Activated CD4-positive, CD25-positive, alpha-beta regulatory T cell treated with anti-CD3 and anti-CD28 coated beads, Interleukin-2, amount 50 U/mL, for 24 hours (primary cell): Measurements from ENCODE around the gene MRPL43.

Experiments used
- ATAC-seq, 2 donors: fragments of 150-1000 bp; cut with Tn5 transposase; one replicate each; pipeline ENCODE4 v1.10.0; 2021; ENCODE audit warnings: mild to moderate bottlenecking in 1 of 2, moderate library complexity in 1 of 2

MRPL43 gene

DNA sequence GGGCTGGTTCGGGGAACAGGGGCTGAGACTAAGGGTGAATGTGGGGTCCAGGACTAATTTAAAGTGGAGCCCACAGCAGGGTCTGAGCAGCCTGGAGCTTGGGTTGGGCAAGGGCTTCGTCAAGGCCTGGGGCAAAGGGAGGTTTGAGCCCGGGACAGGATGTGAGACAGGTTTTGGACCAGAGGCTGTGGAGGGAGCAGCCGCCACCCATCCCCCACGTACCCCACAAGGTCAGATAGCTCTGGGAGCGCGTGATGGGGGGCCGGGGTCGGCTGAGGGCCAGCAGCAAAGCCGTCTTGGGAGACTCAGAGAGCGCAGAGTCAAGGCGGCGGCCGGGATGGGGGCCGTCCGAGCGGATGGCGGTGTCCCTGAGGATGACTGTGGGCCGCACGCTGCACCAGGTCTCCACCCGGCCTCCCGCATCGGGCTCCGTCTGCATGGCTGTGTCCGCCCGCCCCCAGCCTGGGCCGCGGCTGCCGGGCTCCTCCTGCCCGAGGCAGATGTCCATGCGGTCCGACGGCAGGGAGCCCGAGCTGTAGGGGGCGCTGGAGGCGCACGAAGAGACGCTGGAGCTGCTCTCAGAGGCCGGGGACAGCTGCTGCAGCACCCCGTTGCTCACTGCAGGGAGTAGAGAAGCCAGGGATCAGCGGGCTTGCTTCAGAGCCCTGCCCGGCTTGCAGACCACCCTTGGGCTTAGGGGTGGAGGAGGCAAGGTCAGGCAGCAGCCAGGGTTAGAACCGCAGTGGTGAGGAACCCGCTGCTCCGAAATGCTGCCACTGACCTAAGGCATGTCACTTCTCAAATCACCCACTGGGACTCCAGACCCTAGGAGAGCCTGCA lies 31.5 kb upstream of the MRPL43 start:
- peak; percentile 63 to 64 for ATAC-seq

DNA sequence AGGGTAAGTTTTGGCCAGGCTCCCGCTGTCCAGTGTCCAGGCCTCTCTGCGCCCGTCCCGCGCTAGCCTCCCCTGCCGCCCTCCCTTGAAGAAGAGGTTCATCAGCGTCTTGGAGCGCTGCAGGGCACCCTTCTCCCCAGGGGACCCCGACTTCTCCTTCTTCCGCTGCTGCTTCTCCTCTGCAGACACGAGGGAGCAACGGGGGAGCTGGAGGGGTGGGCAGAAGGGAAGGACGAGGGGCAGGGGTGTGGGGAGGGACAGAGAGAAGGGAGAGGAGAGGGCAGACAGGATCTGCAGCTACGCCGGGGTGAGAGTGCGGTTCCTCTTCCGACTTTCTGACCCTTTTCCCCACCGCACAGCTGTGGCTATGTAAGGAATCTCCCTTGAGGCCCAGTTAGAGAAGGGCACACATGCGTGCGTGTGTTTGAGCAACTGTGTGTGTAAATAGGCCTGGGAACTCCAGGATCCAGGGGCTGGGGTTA lies 30.9 kb upstream of the MRPL43 start:
- no peak for ATAC-seq

- ATAC-seq, result no peak
Observed at GRCh38 chr10:101016814-101017213, 29.5 kb upstream of the MRPL43 start.

- ATAC-seq, result no peak
Observed at GRCh38 chr10:101015582-101015973, 28.3 kb upstream of the MRPL43 start.

DNA sequence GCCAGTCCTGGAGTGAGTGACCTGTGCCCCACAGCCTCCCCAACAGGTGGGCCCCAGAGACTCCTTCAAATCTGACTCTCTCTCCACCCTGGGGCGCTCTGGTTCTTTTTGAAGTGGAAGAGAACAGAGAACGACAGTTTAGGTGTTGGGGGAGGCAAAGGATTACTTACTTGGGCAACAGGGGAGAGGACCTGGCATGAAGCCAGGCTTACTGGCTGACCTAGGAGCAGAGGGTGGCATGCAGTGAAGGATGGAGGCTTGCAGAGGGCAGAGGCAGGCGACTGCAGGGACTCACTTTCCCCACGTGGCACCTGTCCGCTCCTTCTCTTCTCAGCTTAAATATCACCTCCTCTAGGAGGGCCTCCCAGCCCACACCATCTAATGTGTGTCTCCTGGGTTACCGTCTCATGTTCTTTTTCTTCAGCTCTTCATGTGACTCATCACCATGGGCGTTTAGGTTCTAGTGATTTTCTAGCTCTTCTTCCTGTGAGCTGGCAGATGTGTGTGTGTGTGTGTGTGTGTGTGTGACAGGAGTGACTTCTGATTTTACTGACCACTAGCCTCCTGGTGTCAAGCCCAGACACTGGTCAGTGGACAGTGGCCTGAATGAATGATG lies 27.8 kb upstream of the MRPL43 start:
- peak in 1 of 2 donors; percentile 27 for ATAC-seq

GRCh38 chr10:101014230-101014884 lies 27.1 kb upstream of the MRPL43 start:
- no peak for ATAC-seq

GRCh38 chr10:101013365-101013825 lies 26.1 kb upstream of the MRPL43 start:
- ATAC-seq, result no peak

- ATAC-seq, result peak; percentile 93 to 95
Observed at GRCh38 chr10:101012525-101013364, 25.4 kb upstream of the MRPL43 start.

DNA sequence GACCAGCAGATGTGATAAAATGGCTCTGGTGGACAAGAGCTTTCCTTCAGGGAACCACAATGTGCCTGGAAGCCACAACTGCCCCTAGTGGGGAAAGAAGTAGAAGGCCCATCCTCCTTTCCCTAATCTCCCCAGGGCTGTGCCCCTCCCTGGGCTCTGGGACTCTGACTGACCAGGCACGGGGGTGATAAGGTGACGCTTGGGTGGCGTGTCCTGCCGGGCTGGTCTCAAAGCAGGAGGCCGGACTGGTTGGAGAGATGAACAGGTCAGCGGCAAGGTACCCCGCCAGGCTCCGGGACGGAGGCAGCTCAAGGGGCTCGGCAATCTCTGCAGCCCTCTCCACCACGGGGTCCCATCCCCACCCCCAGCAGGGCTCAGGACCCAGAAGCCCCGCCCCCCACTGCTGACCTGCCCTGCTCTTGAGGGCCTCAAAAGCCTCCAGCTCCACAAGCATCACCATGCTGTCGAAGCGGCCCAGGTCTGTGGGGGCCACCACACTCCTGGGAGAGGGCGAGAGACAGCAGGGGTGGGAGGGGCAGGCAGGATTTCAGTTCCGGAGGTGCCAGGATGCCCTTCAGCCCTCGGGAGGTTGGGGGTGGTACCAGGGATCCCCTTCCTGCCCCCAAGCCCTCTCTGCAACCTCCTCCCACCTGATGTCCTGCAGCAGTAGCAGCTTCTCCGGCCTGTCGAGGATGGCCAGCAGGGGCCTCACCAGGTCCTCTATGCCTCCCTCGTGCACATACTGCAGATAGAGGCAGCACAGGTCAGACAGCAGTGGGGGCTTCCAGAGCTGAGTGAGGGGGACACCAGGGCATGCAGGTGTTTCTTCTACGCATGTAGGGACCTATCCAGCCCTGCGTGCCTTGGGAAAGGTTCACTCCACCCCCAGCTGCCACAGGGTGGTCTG lies 24.5 kb upstream of the MRPL43 start:
- no peak for ATAC-seq

- no peak for ATAC-seq
Observed at GRCh38 chr10:101010329-101010728, 23.0 kb upstream of the MRPL43 start.

DNA sequence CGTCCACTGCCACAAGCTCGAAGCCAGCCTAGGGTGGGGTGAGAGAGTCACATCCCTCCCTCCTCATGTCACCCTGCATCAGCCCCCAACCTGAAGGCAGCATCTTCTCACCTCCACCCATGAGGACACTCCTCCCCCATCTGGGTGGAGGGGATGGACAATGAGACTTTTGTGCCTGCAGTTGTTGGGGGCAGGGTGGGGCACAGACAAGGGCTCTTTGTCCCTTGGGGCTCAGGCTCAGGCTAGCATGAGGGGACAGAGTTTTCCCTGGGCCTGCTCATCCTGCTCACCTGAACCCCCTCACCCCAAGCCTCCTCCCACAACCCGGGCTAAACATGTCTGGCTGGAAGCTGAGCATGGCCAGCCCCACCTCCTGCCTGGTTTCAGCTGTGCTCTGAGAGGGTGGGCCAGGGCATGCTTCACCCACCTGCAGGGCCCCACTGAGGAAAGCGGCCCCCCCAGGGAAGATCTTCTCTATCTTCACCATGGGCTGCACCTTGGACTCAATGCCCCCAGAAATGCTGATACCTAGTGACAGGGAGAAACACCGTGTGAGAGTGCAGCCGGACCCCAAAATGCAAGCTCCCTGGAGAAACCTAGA lies 21.6 kb upstream of the MRPL43 start:
- no peak for ATAC-seq

GRCh38 chr10:101007915-101008822 lies 20.9 kb upstream of the MRPL43 start:
- ATAC-seq, result no peak

GRCh38 chr10:101007099-101007711 lies 19.9 kb upstream of the MRPL43 start:
- ATAC-seq, result no peak

DNA sequence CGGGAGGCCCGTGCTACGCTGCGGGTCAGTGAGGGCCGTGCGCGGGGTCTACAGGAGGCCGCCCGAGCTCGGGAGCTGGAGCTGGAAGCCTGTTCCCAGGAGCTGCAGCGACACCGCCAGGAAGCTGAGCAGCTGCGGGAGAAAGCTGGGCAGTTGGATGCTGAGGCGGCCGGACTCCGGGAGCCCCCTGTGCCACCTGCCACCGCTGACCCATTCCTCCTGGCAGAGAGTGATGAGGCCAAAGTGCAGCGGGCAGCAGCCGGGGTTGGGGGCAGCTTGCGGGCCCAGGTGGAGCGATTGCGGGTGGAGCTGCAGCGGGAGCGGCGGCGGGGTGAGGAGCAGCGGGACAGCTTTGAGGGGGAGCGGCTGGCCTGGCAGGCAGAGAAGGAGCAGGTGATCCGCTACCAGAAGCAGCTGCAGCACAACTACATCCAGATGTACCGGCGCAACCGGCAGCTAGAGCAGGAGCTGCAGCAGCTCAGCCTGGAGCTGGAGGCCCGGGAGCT lies 19.3 kb upstream of the MRPL43 start:
- no peak for ATAC-seq

DNA sequence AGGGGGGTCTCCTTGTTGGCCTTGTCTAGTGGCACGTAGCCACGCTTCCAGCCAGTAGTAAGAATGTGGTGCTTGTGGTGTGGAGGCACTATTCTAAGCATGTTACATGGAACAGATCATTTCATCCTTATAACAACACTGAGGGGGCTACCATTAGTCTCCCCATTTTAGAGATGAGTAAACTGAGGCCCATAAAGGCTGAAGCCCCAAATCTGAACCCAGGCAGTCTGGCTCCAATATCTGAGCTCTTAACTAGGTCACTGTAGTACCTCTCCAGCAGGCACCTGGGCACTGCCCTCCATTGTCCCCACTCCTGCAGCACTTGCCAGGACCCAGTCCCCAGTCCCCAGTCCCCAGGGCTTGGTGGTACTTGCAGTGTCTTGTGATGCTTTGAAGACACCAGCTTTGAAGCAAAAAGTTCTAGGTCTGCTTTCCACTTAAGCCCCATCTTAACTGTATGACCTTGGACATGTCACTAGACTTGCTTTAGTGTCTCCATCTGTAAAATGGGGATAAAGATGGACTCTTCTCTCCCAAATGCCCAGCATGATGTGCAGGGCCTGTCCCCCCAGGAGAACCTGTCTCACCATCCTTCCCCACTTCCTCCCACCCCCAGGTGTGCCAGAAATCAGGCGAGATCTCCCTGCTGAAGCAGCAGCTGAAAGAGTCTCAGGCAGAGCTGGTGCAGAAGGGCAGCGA lies 18.7 kb upstream of the MRPL43 start:
- ATAC-seq, result no peak

GRCh38 chr10:101005361-101005760 lies 18.1 kb upstream of the MRPL43 start:
- ATAC-seq, result no peak

DNA sequence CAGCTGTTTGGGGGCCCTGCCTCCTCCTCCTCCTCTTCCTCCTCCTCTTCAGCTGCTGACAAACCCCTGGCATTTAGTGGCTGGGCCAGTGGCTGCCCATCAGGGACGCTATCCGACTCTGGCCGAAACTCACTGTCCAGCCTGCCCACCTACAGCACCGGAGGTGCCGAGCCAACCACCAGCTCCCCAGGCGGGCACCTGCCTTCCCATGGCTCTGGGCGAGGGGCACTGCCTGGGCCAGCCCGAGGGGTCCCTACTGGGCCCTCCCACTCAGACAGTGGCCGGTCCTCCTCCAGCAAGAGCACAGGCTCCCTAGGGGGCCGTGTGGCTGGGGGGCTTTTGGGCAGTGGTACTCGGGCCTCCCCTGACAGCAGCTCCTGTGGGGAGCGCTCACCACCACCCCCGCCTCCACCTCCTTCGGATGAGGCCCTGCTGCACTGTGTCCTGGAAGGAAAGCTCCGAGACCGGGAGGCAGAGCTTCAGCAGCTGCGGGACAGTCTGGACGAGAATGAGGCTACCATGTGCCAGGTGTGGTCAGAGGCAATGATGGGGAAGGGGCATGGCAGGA lies 16.4 kb upstream of the MRPL43 start:
- ATAC-seq, result no peak

DNA sequence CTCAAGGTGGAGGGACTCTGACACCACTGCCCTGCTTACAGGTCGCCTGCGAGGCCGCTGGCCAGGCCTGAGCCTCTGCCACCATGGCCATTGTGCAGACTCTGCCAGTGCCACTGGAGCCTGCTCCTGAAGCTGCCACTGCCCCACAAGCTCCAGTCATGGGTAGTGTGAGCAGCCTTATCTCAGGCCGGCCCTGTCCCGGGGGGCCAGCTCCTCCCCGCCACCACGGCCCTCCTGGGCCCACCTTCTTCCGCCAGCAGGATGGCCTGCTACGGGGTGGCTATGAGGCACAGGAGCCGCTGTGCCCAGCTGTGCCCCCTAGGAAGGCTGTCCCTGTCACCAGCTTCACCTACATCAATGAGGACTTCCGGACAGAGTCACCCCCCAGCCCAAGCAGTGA lies 15.2 kb upstream of the MRPL43 start:
- no peak for ATAC-seq
